Tibial nerve (tissue), 4 donors: ENCODE results near the gene TNN. TPM values are rescaled to one million over a fixed set of nuclear protein-coding genes. Genes with fewer than 3 reads are reported as not detected.

ENCODE experiments used
- DNase-seq, 2 donors: peaks; one replicate each; pipeline ENCODE4 v3.0.0-alpha.2; 2019; ENCODE audit warnings: low spot score in 2 of 2
- H3K27ac ChIP-seq, 4 donors: fragments of 200-600 bp; sonication (generic) in 3 of 4; one replicate each; pipeline ENCODE4 v1.5.1; 2017 to 2019; ENCODE audit warnings: mild to moderate bottlenecking in 1 of 4
- H3K27me3 ChIP-seq, 2 donors: fragments of 200-600 bp; sonication (generic) in 1 of 2; one replicate each; pipeline versions ENCODE4 v1.5.1 to v1.6.0; 2017 to 2019
- H3K36me3 ChIP-seq, 3 donors: fragments of 200-600 bp; sonication (generic); one replicate each; pipeline ENCODE4 v1.5.1; 2018 to 2019
- H3K4me1 ChIP-seq, 4 donors: fragments of 200-600 bp; sonication (generic) in 3 of 4; one replicate each; pipeline ENCODE4 v1.5.1; 2017 to 2019
- H3K4me3 ChIP-seq, 4 donors: fragments of 200-600 bp; sonication (generic) in 3 of 4; one replicate each; pipeline ENCODE4 v1.5.1; 2017 to 2019; ENCODE audit warnings: mild to moderate bottlenecking in 1 of 4, moderate library complexity in 1 of 4
- H3K9me3 ChIP-seq, 4 donors: fragments of 200-600 bp; sonication (generic) in 3 of 4; one replicate each; pipeline ENCODE4 v1.5.1; 2017 to 2019
- EP300 ChIP-seq, 2 donors: sonication (generic); formaldehyde crosslinking; IDR thresholded peaks; one replicate each; pipeline ENCODE4 v1.6.1; 2017; ENCODE audit warnings: antibody characterized with exemption in 2 of 2, mild to moderate bottlenecking in 1 of 2
- POLR2A ChIP-seq, 2 donors: fragments of 450-650 bp; IDR thresholded peaks; one replicate each; pipeline ENCODE4 v1.6.1; 2017; ENCODE audit warnings: antibody characterized with exemption in 2 of 2, mild to moderate bottlenecking in 2 of 2, moderate library complexity in 2 of 2
- WGBS, 2 donors: methylation state at CpG; one replicate each; pipeline ENCODE4 v1.1.5; 2018; 5-methylcytosine and 5-hydroxymethylcytosine counted together
- total RNA-seq, 4 donors: library from RNA; depleted of rRNA; stranded (reverse); fragments of >200 nt; gene quantifications; one replicate each; pipeline ENCODE4 v1.1.0, GENCODE V29; 2016
- TF ChIP-seq, protein P1 (sequence below), 5 experiments: fragments of 200-600 bp in 3 of 5; fragments of 450-650 bp in 2 of 5; sonication (generic) in 3 of 5; IDR thresholded peaks; one replicate each; pipeline ENCODE4 v1.5.1; 2016 to 2019; ENCODE audit warnings: antibody characterized with exemption in 5 of 5, mild to moderate bottlenecking in 3 of 5, moderate library complexity in 2 of 5

The TNN gene
- total RNA-seq, 4 donors from 2014 or later: 0.39 TPM; not detected in 3

DNA sequence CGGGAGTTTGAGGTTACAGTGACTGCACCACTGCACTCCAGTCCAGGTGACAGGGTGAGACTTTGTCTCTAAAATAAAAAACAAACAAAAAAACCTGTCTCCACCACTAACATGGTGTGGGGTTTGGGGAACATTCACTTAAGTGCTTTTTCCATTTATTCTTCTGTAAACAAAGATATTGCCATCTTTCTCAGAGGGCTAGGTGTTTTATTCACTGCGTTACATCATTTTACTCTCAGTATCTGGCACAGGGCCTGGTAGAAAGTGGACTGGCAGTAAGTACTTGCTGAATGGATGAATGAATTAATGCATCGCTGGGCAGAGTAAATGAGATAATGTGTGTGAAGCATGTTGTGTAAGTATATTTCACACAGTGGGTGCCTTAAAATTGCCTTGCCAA, 104.9 kb downstream of the TNN start:
- peaks cover 0 to 13% (median 2%) of the 10 kb centered on the region in 4 donors for H3K4me1 ChIP-seq
- TF ChIP-seq, protein P1, sequence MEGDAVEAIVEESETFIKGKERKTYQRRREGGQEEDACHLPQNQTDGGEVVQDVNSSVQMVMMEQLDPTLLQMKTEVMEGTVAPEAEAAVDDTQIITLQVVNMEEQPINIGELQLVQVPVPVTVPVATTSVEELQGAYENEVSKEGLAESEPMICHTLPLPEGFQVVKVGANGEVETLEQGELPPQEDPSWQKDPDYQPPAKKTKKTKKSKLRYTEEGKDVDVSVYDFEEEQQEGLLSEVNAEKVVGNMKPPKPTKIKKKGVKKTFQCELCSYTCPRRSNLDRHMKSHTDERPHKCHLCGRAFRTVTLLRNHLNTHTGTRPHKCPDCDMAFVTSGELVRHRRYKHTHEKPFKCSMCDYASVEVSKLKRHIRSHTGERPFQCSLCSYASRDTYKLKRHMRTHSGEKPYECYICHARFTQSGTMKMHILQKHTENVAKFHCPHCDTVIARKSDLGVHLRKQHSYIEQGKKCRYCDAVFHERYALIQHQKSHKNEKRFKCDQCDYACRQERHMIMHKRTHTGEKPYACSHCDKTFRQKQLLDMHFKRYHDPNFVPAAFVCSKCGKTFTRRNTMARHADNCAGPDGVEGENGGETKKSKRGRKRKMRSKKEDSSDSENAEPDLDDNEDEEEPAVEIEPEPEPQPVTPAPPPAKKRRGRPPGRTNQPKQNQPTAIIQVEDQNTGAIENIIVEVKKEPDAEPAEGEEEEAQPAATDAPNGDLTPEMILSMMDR (IDR thresholded peaks at IDR 0.05): no peak
- TF ChIP-seq EP300 (IDR thresholded peaks at IDR 0.05) (no peak), POLR2A (IDR thresholded peaks at IDR 0.05) (no peak)
- no peak overlapping the region for H3K4me3 ChIP-seq
- no peak for DNase-seq
- no peaks in the 10 kb centered on the region for H3K27me3 ChIP-seq
- peaks cover 0 to 6% (median 0%) of the 10 kb centered on the region in 3 donors for H3K36me3 ChIP-seq
- 94 to 98% methylated on average over 3 of the region's 3 CpGs for WGBS, 2 donors
- no peaks in the 10 kb centered on the region for H3K9me3 ChIP-seq
- H3K27ac ChIP-seq: no peak overlapping the region

GRCh38 chr1:175173531-175173930, 105.9 kb downstream of the TNN start:
- no peak overlapping the region for H3K4me3 ChIP-seq
- peaks cover 0 to 9% (median 0%) of the 10 kb centered on the region in 3 donors for H3K36me3 ChIP-seq
- TF ChIP-seq EP300 (IDR thresholded peaks at IDR 0.05) (no peak), POLR2A (IDR thresholded peaks at IDR 0.05) (no peak)
- TF ChIP-seq, protein P1 (IDR thresholded peaks at IDR 0.05): no peak
- H3K9me3 ChIP-seq: no peaks in the 10 kb centered on the region
- DNase-seq: no peak
- peaks cover 0 to 13% (median 2%) of the 10 kb centered on the region in 4 donors for H3K4me1 ChIP-seq
- H3K27me3 ChIP-seq: no peaks in the 10 kb centered on the region
- 85 to 90% methylated on average over 7 of the region's 7 CpGs for WGBS, 2 donors
- no peak overlapping the region for H3K27ac ChIP-seq

- Histone ChIP-seq H3K27ac (peak overlapping the region in 1 of 4 donors; percentile 11), H3K9me3 (no peaks in the 10 kb centered on the region), H3K4me1 (peaks cover 0 to 13% (median 1%) of the 10 kb centered on the region in 4 donors), H3K36me3 (peaks cover 0 to 9% (median 0%) of the 10 kb centered on the region in 3 donors), H3K4me3 (no peak overlapping the region), H3K27me3 (no peaks in the 10 kb centered on the region)
- no peak for TF ChIP-seq EP300 (IDR thresholded peaks at IDR 0.05)
- TF ChIP-seq POLR2A (IDR thresholded peaks at IDR 0.05): no peak
- TF ChIP-seq, protein P1 (IDR thresholded peaks at IDR 0.05): no peak
- WGBS, 2 donors: 61 to 71% methylated on average over 5 of the region's 5 CpGs
- no peak for DNase-seq
Measured at GRCh38 chr1:175174309-175175102, 106.9 kb downstream of the TNN start.

- Histone ChIP-seq H3K4me3 (no peak overlapping the region), H3K4me1 (peaks cover 0 to 18% (median 0%) of the 10 kb centered on the region in 4 donors), H3K9me3 (no peaks in the 10 kb centered on the region), H3K27me3 (no peaks in the 10 kb centered on the region), H3K36me3 (peaks cover 0 to 9% (median 0%) of the 10 kb centered on the region in 3 donors), H3K27ac (no peak overlapping the region)
- DNase-seq: no peak
- 90 to 98% methylated on average over 1 of the region's 1 CpG for WGBS, 2 donors
- TF ChIP-seq EP300 (IDR thresholded peaks at IDR 0.05) (no peak), POLR2A (IDR thresholded peaks at IDR 0.05) (no peak)
- TF ChIP-seq, protein P1 (IDR thresholded peaks at IDR 0.05): no peak
Measured at GRCh38 chr1:175176246-175176645, 108.6 kb downstream of the TNN start.

DNA sequence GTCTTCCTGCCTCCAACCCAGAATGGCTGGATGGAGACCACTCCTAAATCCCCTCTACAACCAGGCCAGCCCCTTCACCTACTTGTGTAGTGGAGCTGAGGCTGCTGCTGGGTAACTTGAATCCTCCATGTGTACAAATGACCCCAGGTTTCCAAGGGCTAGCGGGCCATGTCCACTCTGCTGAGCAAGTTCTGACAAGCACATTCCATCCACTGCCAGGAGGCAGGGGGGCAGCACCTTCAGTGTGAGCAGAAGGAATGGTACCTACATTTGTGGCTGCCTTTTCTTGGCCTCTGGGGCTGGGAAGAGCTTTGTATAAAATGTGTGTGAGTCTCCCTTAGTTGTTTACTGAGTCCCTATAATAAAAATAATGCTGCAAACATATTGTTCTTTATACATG, 110.4 kb downstream of the TNN start:
- no peak overlapping the region for H3K27ac ChIP-seq
- peaks cover 0 to 18% (median 0%) of the 10 kb centered on the region in 4 donors for H3K4me1 ChIP-seq
- TF ChIP-seq POLR2A (IDR thresholded peaks at IDR 0.05) (no peak), EP300 (IDR thresholded peaks at IDR 0.05) (no peak)
- TF ChIP-seq, protein P1 (IDR thresholded peaks at IDR 0.05): no peak
- H3K36me3 ChIP-seq: peaks cover 0 to 9% (median 0%) of the 10 kb centered on the region in 3 donors
- no peaks in the 10 kb centered on the region for H3K27me3 ChIP-seq
- H3K9me3 ChIP-seq: no peaks in the 10 kb centered on the region
- DNase-seq: no peak
- 75 to 100% methylated on average over 1 of the region's 1 CpG for WGBS, 2 donors
- H3K4me3 ChIP-seq: no peak overlapping the region
